Stimulated activated naive CD4-positive, alpha-beta T cell treated with Interleukin-2 at 50 U/mL for 16 hours (primary cell): Measurements from ENCODE around the gene FLT3.
"Not testable (repeated sequence)": the region's sequence is repeated elsewhere in the genome, so short reads cannot be mapped to it uniquely, and the experiment has no call there.

Source experiments
- DNase-seq: peaks from one replicate; lab custom pipeline; 2025; lab: John Stamatoyannopoulos, UW

The FLT3 gene

GRCh38 chr13:27971776-27972477, 128.4 kb downstream of the FLT3 start:
- DNase-seq, result no peak

- DNase-seq, result no peak
Measured at GRCh38 chr13:27971236-27971645, 129.1 kb downstream of the FLT3 start.

- no peak for DNase-seq
Measured at GRCh38 chr13:27970382-27971235, 129.8 kb downstream of the FLT3 start.

GRCh38 chr13:27969866-27970229, 130.5 kb downstream of the FLT3 start:
- DNase-seq, result no peak

GRCh38 chr13:27969082-27969865, 131.1 kb downstream of the FLT3 start, which contains the start of gene CDX2:
TSS of gene CDX2 (minus strand) at chr13:27969315. CDS start at chr13:27969006, 309 bp downstream.
- no peak for DNase-seq

- DNase-seq, result no peak
Measured at GRCh38 chr13:27968316-27969081, 131.9 kb downstream of the FLT3 start.

GRCh38 chr13:27967736-27968315, 132.6 kb downstream of the FLT3 start:
- no peak for DNase-seq

- no peak for DNase-seq
Measured at GRCh38 chr13:27967203-27967735, 133.1 kb downstream of the FLT3 start.

- no peak for DNase-seq
Measured at GRCh38 chr13:27966641-27967202, 133.7 kb downstream of the FLT3 start.

GRCh38 chr13:27965740-27966640, 134.4 kb downstream of the FLT3 start:
- no peak for DNase-seq

- DNase-seq, result no peak
Measured at GRCh38 chr13:27965343-27965739, 135.0 kb downstream of the FLT3 start.

GRCh38 chr13:27964741-27965323, 135.5 kb downstream of the FLT3 start:
- DNase-seq, result no peak

- not testable (repeated sequence) for DNase-seq
Measured at GRCh38 chr13:27964206-27964605, 136.2 kb downstream of the FLT3 start.

- DNase-seq, result no peak
Measured at GRCh38 chr13:27963491-27963890, 136.9 kb downstream of the FLT3 start.

GRCh38 chr13:27962982-27963381, 137.4 kb downstream of the FLT3 start:
- no peak for DNase-seq

- no peak for DNase-seq
Measured at GRCh38 chr13:27962128-27962841, 138.1 kb downstream of the FLT3 start.

- DNase-seq, result no peak
Measured at GRCh38 chr13:27961227-27962085, 138.9 kb downstream of the FLT3 start.
